ENCODE measurements around the gene MRGPRX2. TPM values are rescaled to one million over a fixed set of nuclear protein-coding genes. Genes with fewer than 3 reads are reported as not detected.

The MRGPRX2 gene
- total RNA-seq, 1 donor: not detected

GRCh38 chr11:19094859-19095258, 34.3 kb upstream of the MRGPRX2 start:
- peaks cover 6% of the 10 kb centered on the region for H3K4me1 ChIP-seq (ENCODE audit: insufficient read depth, low read length)
- H3K27me3 ChIP-seq (ENCODE audit: insufficient read depth, low read length): peaks cover 17% of the 10 kb centered on the region
- H3K4me3 ChIP-seq (ENCODE audit: insufficient read depth, low read length): no peak overlapping the region
- no peaks in the 10 kb centered on the region for H3K79me2 ChIP-seq (ENCODE audit: insufficient read depth, low read length)
- no peaks in the 10 kb centered on the region for H3K36me3 ChIP-seq (ENCODE audit: insufficient read depth, low read length)
- no peak for DNase-seq (ENCODE audit: insufficient read length, low spot score, missing footprints)
- no peaks in the 10 kb centered on the region for H3K9me3 ChIP-seq (ENCODE audit: low read depth, low read length)
- H2AFZ ChIP-seq (ENCODE audit: low read length): no peak overlapping the region
- no peak for TF ChIP-seq CTCF (IDR thresholded peaks at IDR 0.05; ENCODE audit: extremely low read depth, low read depth, low read length)
- H3K4me2 ChIP-seq (ENCODE audit: insufficient read depth, low read length): no peak overlapping the region
- H3K27ac ChIP-seq (ENCODE audit: low read depth, low read length): no peak overlapping the region
- no peaks in the 10 kb centered on the region for H4K20me1 ChIP-seq (ENCODE audit: insufficient read depth, low read length)

GRCh38 chr11:19093976-19094375, 33.5 kb upstream of the MRGPRX2 start:
- Histone ChIP-seq H3K4me3 (ENCODE audit: insufficient read depth, low read length) (no peak overlapping the region), H3K9me3 (ENCODE audit: low read depth, low read length) (no peaks in the 10 kb centered on the region), H3K4me2 (ENCODE audit: insufficient read depth, low read length) (no peak overlapping the region), H3K27ac (ENCODE audit: low read depth, low read length) (no peak overlapping the region), H4K20me1 (ENCODE audit: insufficient read depth, low read length) (no peaks in the 10 kb centered on the region), H2AFZ (ENCODE audit: low read length) (no peak overlapping the region), H3K36me3 (ENCODE audit: insufficient read depth, low read length) (no peaks in the 10 kb centered on the region), H3K27me3 (ENCODE audit: insufficient read depth, low read length) (peaks cover 13% of the 10 kb centered on the region), H3K79me2 (ENCODE audit: insufficient read depth, low read length) (no peaks in the 10 kb centered on the region), H3K4me1 (ENCODE audit: insufficient read depth, low read length) (peaks cover 6% of the 10 kb centered on the region)
- no peak for TF ChIP-seq CTCF (IDR thresholded peaks at IDR 0.05; ENCODE audit: extremely low read depth, low read depth, low read length)
- peak; percentile 65 for DNase-seq (ENCODE audit: insufficient read length, low spot score, missing footprints)

- no peaks in the 10 kb centered on the region for H4K20me1 ChIP-seq (ENCODE audit: insufficient read depth, low read length)
Observed at GRCh38 chr11:19092850-19093249, 32.3 kb upstream of the MRGPRX2 start.

GRCh38 chr11:19092342-19092741, 31.8 kb upstream of the MRGPRX2 start:
- Histone ChIP-seq H3K27me3 (ENCODE audit: insufficient read depth, low read length) (peaks cover 9% of the 10 kb centered on the region), H3K27ac (ENCODE audit: low read depth, low read length) (no peak overlapping the region), H3K36me3 (ENCODE audit: insufficient read depth, low read length) (no peaks in the 10 kb centered on the region), H3K4me2 (ENCODE audit: insufficient read depth, low read length) (no peak overlapping the region), H2AFZ (ENCODE audit: low read length) (no peak overlapping the region), H3K4me3 (ENCODE audit: insufficient read depth, low read length) (no peak overlapping the region), H3K9me3 (ENCODE audit: low read depth, low read length) (no peaks in the 10 kb centered on the region), H4K20me1 (ENCODE audit: insufficient read depth, low read length) (no peaks in the 10 kb centered on the region), H3K79me2 (ENCODE audit: insufficient read depth, low read length) (no peaks in the 10 kb centered on the region), H3K4me1 (ENCODE audit: insufficient read depth, low read length) (peaks cover 14% of the 10 kb centered on the region)
- no peak for TF ChIP-seq CTCF (IDR thresholded peaks at IDR 0.05; ENCODE audit: extremely low read depth, low read depth, low read length)
- no peak for DNase-seq (ENCODE audit: insufficient read length, low spot score, missing footprints)

More at GRCh38 chr11:19092850-19093249, 32.3 kb upstream of the MRGPRX2 start:
- Histone ChIP-seq H3K4me1 (ENCODE audit: insufficient read depth, low read length) (peaks cover 10% of the 10 kb centered on the region), H3K27ac (ENCODE audit: low read depth, low read length) (no peak overlapping the region), H3K27me3 (ENCODE audit: insufficient read depth, low read length) (peaks cover 13% of the 10 kb centered on the region), H3K4me3 (ENCODE audit: insufficient read depth, low read length) (no peak overlapping the region), H3K79me2 (ENCODE audit: insufficient read depth, low read length) (no peaks in the 10 kb centered on the region), H3K36me3 (ENCODE audit: insufficient read depth, low read length) (no peaks in the 10 kb centered on the region), H2AFZ (ENCODE audit: low read length) (no peak overlapping the region), H3K4me2 (ENCODE audit: insufficient read depth, low read length) (no peak overlapping the region), H3K9me3 (ENCODE audit: low read depth, low read length) (no peaks in the 10 kb centered on the region)
- DNase-seq (ENCODE audit: insufficient read length, low spot score, missing footprints): no peak
- TF ChIP-seq CTCF (IDR thresholded peaks at IDR 0.05; ENCODE audit: extremely low read depth, low read depth, low read length): no peak
